HepG2 (cell line): ENCODE data around the gene CYP4F22. TPM values are rescaled to one million over a fixed set of nuclear protein-coding genes. Genes with fewer than 3 reads are reported as not detected.
A peak's percentile ranks its signal among the peaks of the same experiment; 100 is the strongest.

Experiments used
- JARID2 ChIP-seq: sonication (generic); formaldehyde crosslinking; IDR thresholded peaks from 2 replicates; pipeline ENCODE4 v1.8.1; 2023; ENCODE audit warnings: missing genetic modification reagents, inconsistent platforms; ENCODE audit not compliant: insufficient replicate concordance
- KLF15 ChIP-seq: sonication (generic); formaldehyde crosslinking; IDR thresholded peaks from 2 replicates; pipeline ENCODE4 v1.8.1; 2023; ENCODE audit warnings: borderline replicate concordance, mild to moderate bottlenecking, inconsistent platforms, missing genetic modification reagents, mixed read lengths
- KLF9 ChIP-seq: IDR thresholded peaks from 2 replicates; pipeline ENCODE4 v1.6.1; 2016; ENCODE audit warnings: low read depth
- NFYC ChIP-seq: IDR thresholded peaks from 2 replicates; pipeline ENCODE4 v1.6.1; 2016; ENCODE audit warnings: missing genetic modification reagents, missing compliant biosample characterization
- TFDP2 ChIP-seq: sonication (generic); formaldehyde crosslinking; IDR thresholded peaks from 2 replicates; pipeline ENCODE4 v1.4.0; 2020; ENCODE audit warnings: missing genetic modification reagents
- THAP8 ChIP-seq: sonication (generic); formaldehyde crosslinking; IDR thresholded peaks from 2 replicates; pipeline ENCODE4 v1.5.1; 2020; ENCODE audit warnings: missing genetic modification reagents, mild to moderate bottlenecking, borderline replicate concordance
- U2AF1 ChIP-seq: fragments of 200-400 bp; formaldehyde crosslinking; optimal IDR thresholded peaks from 2 replicates; pipeline ENCODE3; 2017; ENCODE audit warnings: mild to moderate bottlenecking, low read depth, low read length
- USF2 ChIP-seq, 2 experiments: sonication (generic) in 1 of 2; formaldehyde crosslinking in 1 of 2; IDR thresholded peaks; 2 replicates each; pipeline versions ENCODE4 v1.5.1 to v1.6.1; 2011 to 2020; ENCODE audit warnings: borderline replicate concordance in 1 of 2, low read depth in 1 of 2, low read length in 1 of 2, mild to moderate bottlenecking in 1 of 2, missing genetic modification reagents in 1 of 2, moderate library complexity in 1 of 2
- ZBTB38 ChIP-seq: sonication (generic); formaldehyde crosslinking; IDR thresholded peaks from 2 replicates; pipeline ENCODE4 v1.5.1; 2020; ENCODE audit warnings: mild to moderate bottlenecking, missing genetic modification reagents
- ZNF224 ChIP-seq: sonication (generic); formaldehyde crosslinking; IDR thresholded peaks from 2 replicates; pipeline ENCODE4 v1.5.0; 2020; ENCODE audit warnings: mild to moderate bottlenecking, missing genetic modification reagents
- ZNF264 ChIP-seq: sonication (generic); formaldehyde crosslinking; IDR thresholded peaks from 2 replicates; pipeline ENCODE4 v1.4.0; 2020; ENCODE audit warnings: missing genetic modification reagents
- ZNF720 ChIP-seq: sonication (generic); formaldehyde crosslinking; IDR thresholded peaks from 2 replicates; pipeline ENCODE4 v1.4.0; 2020; ENCODE audit warnings: missing genetic modification reagents
- polyA plus RNA-seq, 8 experiments: library from polyadenylated mRNA; depleted of rRNA in 3 of 8; stranded (reverse) in 7 of 8; unstranded in 1 of 8; fragments of >200 nt; fragmentation: Illumina TruSeq in 4 of 8; extraction: Trizol in 4 of 8; gene quantifications; 2 replicates each; pipeline versions ENCODE4 v1.2.1 to v1.2.3, GENCODE V29; 2011 to 2016; ENCODE audit warnings: low read depth in 4 of 8, missing spikeins in 1 of 8, mixed read lengths in 1 of 8; ENCODE audit not compliant: insufficient read depth in 1 of 8
- total RNA-seq, 5 experiments: library from RNA; depleted of rRNA; stranded (reverse); fragments of >200 nt; fragmentation: Illumina TruSeq; extraction: Trizol; gene quantifications; 2 replicates each; pipeline ENCODE4 v1.2.3, GENCODE V29; 2016; ENCODE audit warnings: low read depth in 1 of 5
- TF ChIP-seq, protein P1 (sequence below): sonication (generic); formaldehyde crosslinking; IDR thresholded peaks from 2 replicates; pipeline ENCODE4 v1.4.0; 2020; ENCODE audit warnings: mild to moderate bottlenecking, missing genetic modification reagents
- TF ChIP-seq, protein P2 (sequence below): sonication (generic); formaldehyde crosslinking; IDR thresholded peaks from 2 replicates; pipeline ENCODE4 v1.4.0; 2020; ENCODE audit warnings: missing genetic modification reagents, borderline replicate concordance
- TF ChIP-seq, protein P3 (sequence below): sonication (generic); formaldehyde crosslinking; IDR thresholded peaks from 2 replicates; pipeline ENCODE4 v1.4.0; 2020; ENCODE audit warnings: mild to moderate bottlenecking, missing genetic modification reagents, borderline replicate concordance

CYP4F22 gene
- total and polyA plus RNA-seq, 2 of the 13 experiments (the other 11 are each of a cell fraction or from before 2014, with no cell fraction given), result 0.05 TPM; not detected in 1

DNA sequence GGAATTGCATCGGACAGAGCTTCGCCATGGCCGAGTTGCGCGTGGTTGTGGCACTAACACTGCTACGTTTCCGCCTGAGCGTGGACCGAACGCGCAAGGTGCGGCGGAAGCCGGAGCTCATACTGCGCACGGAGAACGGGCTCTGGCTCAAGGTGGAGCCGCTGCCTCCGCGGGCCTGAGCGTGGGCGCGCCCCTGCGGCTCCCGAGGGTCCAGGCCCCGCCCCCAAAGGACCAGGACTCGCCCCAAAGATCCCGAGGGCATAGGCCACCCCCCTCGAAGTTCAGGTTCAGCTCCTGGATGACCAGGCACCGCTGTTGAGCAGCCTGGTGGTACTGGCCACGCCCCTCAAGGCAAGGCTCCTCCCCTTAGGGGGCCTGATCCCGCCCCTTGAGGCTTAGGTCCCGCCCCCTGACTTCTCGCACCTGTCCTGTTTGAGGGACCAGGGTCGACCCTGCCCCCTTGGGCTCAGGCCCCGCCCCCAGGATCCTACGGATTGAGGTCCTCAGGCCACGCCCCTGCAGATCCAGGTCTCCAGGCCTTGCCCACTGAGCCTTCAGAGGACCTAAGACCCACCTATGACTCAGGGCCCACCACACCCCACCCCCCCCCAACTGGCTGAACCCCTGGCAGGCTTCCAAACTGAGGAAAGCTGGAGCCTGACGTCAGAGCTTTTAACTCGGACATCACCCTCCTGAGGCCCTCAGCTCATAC, 43.1 kb downstream of the CYP4F22 start (continued):
- TF ChIP-seq, protein P1, sequence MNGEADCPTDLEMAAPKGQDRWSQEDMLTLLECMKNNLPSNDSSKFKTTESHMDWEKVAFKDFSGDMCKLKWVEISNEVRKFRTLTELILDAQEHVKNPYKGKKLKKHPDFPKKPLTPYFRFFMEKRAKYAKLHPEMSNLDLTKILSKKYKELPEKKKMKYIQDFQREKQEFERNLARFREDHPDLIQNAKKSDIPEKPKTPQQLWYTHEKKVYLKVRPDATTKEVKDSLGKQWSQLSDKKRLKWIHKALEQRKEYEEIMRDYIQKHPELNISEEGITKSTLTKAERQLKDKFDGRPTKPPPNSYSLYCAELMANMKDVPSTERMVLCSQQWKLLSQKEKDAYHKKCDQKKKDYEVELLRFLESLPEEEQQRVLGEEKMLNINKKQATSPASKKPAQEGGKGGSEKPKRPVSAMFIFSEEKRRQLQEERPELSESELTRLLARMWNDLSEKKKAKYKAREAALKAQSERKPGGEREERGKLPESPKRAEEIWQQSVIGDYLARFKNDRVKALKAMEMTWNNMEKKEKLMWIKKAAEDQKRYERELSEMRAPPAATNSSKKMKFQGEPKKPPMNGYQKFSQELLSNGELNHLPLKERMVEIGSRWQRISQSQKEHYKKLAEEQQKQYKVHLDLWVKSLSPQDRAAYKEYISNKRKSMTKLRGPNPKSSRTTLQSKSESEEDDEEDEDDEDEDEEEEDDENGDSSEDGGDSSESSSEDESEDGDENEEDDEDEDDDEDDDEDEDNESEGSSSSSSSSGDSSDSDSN (CRISPR knock-in tag), result no peak
- no peak for TF ChIP-seq KLF9 (CRISPR knock-in tag)
- TF ChIP-seq ZNF264, result no peak
- TF ChIP-seq ZNF720 (CRISPR knock-in tag), result no peak
- TF ChIP-seq THAP8 (CRISPR knock-in tag), result no peak
- no peak for TF ChIP-seq JARID2 (CRISPR knock-in tag)
- no peak for TF ChIP-seq TFDP2 (CRISPR knock-in tag)
- no peak for TF ChIP-seq U2AF1
- TF ChIP-seq ZBTB38 (CRISPR knock-in tag), result 0 out of 2 replicates have a peak, but pooled peaks have one; percentile 33
- no peak for TF ChIP-seq NFYC (CRISPR knock-in tag)
- no peak for TF ChIP-seq USF2 (IDR thresholded peaks at IDR 0.05; ENCODE audit: low read depth, low read length)
- no peak for TF ChIP-seq USF2 (CRISPR knock-in tag; IDR thresholded peaks at IDR 0.05; ENCODE audit: borderline replicate concordance)
- TF ChIP-seq, protein P2, sequence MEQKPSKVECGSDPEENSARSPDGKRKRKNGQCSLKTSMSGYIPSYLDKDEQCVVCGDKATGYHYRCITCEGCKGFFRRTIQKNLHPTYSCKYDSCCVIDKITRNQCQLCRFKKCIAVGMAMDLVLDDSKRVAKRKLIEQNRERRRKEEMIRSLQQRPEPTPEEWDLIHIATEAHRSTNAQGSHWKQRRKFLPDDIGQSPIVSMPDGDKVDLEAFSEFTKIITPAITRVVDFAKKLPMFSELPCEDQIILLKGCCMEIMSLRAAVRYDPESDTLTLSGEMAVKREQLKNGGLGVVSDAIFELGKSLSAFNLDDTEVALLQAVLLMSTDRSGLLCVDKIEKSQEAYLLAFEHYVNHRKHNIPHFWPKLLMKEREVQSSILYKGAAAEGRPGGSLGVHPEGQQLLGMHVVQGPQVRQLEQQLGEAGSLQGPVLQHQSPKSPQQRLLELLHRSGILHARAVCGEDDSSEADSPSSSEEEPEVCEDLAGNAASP (CRISPR knock-in tag), result no peak
- TF ChIP-seq, protein P3, sequence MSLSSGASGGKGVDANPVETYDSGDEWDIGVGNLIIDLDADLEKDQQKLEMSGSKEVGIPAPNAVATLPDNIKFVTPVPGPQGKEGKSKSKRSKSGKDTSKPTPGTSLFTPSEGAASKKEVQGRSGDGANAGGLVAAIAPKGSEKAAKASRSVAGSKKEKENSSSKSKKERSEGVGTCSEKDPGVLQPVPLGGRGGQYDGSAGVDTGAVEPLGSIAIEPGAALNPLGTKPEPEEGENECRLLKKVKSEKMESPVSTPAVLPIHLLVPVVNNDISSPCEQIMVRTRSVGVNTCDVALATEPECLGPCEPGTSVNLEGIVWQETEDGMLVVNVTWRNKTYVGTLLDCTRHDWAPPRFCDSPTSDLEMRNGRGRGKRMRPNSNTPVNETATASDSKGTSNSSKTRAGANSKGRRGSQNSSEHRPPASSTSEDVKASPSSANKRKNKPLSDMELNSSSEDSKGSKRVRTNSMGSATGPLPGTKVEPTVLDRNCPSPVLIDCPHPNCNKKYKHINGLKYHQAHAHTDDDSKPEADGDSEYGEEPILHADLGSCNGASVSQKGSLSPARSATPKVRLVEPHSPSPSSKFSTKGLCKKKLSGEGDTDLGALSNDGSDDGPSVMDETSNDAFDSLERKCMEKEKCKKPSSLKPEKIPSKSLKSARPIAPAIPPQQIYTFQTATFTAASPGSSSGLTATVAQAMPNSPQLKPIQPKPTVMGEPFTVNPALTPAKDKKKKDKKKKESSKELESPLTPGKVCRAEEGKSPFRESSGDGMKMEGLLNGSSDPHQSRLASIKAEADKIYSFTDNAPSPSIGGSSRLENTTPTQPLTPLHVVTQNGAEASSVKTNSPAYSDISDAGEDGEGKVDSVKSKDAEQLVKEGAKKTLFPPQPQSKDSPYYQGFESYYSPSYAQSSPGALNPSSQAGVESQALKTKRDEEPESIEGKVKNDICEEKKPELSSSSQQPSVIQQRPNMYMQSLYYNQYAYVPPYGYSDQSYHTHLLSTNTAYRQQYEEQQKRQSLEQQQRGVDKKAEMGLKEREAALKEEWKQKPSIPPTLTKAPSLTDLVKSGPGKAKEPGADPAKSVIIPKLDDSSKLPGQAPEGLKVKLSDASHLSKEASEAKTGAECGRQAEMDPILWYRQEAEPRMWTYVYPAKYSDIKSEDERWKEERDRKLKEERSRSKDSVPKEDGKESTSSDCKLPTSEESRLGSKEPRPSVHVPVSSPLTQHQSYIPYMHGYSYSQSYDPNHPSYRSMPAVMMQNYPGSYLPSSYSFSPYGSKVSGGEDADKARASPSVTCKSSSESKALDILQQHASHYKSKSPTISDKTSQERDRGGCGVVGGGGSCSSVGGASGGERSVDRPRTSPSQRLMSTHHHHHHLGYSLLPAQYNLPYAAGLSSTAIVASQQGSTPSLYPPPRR, result no peak
- no peak for TF ChIP-seq ZNF224 (CRISPR knock-in tag)
- TF ChIP-seq KLF15 (CRISPR knock-in tag), result no peak
